Measurements from ENCODE around the gene DOCK1.

Gene DOCK1

GRCh38 chr10:127193125-127193524 lies 287.9 kb downstream of the DOCK1 start:
- DNase-seq = no peak

DNA sequence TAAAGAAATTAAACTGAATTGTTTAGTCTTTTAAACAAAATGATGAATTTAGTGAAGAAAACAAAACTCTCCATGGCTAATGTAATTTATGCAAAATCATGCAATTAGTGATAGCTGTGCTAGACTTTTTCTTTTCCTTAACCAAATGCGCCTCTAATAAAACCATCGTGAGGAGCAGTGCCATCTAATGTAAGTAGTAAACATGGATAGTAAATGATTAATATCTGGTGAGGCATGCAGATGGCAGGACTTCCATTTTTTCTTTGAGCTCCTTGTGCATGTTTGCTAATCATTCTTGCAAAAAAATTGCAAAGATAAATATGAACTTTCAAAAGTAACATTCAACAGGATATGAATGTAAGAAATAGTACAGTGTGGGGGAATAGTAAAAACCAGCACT lies 288.9 kb downstream of the DOCK1 start:
- DNase-seq = no peak

- no peak for DNase-seq
Observed at GRCh38 chr10:127194599-127194998, 289.4 kb downstream of the DOCK1 start.

- DNase-seq = no peak
Observed at GRCh38 chr10:127195041-127195506, 289.8 kb downstream of the DOCK1 start.

- no peak for DNase-seq
Observed at GRCh38 chr10:127195571-127196281, 290.5 kb downstream of the DOCK1 start.

GRCh38 chr10:127196282-127197153 lies 291.3 kb downstream of the DOCK1 start, which contains the start of gene INSYN2A:
Gene INSYN2A (minus strand): TSS chr10:127196591. CDS start chr10:127176395, 20,196 bp downstream.
- DNase-seq = no peak

GRCh38 chr10:127197154-127197432 lies 291.9 kb downstream of the DOCK1 start:
- no peak for DNase-seq

- no peak for DNase-seq
Observed at GRCh38 chr10:127198307-127198706, 293.1 kb downstream of the DOCK1 start.

GRCh38 chr10:127198721-127199120 lies 293.5 kb downstream of the DOCK1 start:
- DNase-seq = no peak

DNA sequence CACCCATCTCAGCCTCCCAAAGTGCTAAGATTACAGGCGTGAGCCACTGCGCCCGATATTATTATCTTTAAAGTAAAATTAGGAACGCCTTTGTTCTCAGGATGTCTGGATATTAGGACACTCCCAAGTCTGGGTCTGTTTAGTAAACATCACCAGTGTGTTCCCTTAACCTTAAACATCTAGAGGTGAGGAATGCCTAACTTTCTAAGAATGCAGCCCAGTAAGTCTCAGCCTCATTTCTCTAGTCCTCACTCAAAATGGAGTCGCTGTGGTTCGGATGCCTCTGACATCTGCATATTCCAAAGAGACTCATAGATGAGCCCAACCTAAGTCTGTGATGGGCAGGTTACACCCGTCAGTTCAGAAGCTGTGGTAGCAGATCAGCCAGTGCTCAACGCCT lies 295.4 kb downstream of the DOCK1 start:
- DNase-seq = no peak

- no peak for DNase-seq
Observed at GRCh38 chr10:127203067-127203466, 297.8 kb downstream of the DOCK1 start.

DNA sequence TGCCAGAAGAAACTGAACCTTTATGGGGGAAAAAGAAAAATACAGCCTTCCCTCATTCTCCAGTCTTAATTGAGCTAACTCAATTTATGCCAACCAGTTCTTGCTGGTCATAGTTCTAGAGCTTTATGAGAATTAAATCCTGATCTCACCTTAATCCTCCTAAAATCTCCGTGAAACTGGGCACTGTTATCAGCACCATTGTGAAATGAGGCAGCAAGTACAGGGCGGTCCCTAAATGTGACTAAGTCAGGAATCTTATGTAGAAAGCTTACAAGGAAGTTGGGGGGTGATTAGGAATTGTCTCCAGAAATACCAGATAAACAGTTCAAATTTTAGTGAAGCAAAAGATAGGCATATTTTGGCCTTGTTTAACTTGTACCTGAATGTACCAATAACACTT lies 301.9 kb downstream of the DOCK1 start:
- DNase-seq = no peak

DNA sequence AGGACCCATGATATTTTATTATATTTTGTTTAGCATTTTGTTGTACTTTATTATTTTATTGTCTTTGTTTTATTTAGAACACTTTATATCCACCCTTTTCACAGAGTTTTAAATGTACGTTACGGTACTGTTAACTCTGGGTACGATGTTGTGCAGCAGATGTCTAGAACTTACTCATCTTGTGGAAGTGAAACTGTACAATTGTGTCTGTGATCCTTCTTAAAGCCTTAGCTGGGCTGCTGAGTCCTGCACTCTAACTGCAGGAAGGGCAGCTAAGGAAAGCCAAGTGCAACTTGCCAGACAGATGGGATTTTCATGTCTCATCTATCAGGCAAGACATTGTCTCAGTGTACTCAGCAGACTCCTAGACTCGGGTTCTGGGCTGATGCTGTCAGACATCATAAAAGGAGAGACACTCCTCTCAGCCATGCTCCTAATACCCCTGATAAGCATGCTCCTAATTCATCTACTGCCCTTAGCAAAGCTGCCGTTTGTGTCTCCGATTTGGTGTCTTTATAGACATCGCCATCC lies 305.8 kb downstream of the DOCK1 start:
- no peak for DNase-seq

DNA sequence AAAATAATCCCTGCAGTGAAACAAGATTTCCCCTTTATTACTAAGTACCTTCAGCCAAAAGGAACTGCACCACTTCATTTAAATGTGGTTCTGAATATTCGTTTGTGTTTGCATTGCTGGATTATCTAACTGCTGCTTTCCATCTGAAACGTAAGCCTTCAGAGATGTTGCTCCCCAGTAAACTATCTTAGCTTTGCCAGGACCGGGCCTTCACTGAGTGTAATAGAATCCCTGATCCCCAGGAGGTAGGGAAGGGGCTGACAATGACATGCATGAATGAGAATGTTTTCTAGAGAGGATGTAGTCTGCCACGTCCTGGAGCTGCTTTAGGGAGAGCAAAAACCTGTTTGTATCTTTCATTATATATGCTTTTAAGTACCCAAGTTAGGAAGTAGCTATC lies 310.6 kb downstream of the DOCK1 start:
- no peak for DNase-seq

GRCh38 chr10:127216274-127216673 lies 311.0 kb downstream of the DOCK1 start:
- no peak for DNase-seq

DNA sequence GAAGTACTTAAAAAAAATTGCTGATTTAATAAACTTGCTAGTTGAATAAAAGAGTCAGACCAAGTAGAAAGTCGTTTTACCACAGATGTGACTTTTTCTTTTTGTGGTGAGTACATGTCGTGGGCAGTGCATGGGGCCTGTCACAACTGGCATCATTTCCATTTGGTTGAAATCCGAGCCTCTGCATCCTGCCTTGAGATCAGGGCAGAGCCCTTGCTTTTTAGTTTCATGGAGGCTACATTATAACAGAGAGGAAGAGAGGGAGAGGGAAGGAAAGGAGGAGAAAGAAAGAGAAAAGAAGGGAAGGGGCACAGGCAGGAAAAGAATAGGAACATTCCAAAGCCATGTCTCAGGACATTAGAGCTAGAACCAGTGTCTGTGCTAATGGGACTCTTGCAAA lies 311.6 kb downstream of the DOCK1 start:
- no peak for DNase-seq

GRCh38 chr10:127218658-127219057 lies 313.4 kb downstream of the DOCK1 start:
- no peak for DNase-seq

- DNase-seq = no peak
Observed at GRCh38 chr10:127221281-127221680, 316.1 kb downstream of the DOCK1 start.

DNA sequence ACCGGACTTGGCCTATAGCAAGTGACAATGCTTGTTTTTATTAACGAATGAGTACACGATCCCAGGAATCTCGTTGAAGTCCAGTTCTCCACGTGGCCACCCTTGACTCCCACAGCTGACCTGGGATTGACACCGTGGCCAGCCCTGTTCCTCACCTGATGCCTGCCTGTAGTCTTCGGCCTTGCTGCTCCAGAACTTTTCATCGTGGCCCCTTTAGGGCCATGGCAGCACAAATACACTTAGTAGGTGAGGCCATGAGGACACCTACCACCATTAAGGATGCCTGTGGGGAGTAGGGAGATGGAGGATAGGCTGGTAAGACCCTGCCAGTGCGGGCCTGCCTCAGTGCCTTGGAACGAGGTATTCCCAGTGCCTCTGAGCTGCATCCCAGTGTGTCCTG lies 321.8 kb downstream of the DOCK1 start:
- DNase-seq = no peak

GRCh38 chr10:127227663-127228062 lies 322.4 kb downstream of the DOCK1 start:
- no peak for DNase-seq

DNA sequence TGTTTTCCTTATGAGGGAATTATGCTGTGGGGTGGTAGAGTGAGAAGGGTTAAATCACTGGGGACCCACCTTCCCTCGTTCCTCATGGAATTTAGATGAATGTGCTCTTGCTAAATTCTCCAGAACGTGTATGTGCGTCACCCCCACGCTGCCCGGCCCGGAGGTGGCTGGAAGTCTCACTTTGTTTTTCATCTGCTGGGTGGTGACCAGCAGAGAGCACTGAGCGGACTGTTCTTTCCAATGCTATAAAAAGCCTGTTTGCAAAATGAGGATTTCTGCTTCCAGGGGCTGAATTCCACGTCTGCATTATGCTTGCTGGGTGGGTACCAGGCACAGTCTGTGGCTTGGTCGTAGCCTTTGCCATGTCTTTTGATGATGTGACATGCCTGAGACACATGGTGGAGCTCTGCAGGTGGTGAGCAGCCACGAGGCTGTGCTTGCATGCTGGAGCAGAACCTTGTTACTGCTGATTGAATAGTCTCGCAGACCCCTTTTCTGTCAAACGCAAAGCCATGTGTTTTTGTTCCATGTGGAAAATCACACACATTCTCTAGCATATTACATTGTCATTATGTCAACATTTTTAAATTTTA lies 323.1 kb downstream of the DOCK1 start:
- no peak for DNase-seq

DNA sequence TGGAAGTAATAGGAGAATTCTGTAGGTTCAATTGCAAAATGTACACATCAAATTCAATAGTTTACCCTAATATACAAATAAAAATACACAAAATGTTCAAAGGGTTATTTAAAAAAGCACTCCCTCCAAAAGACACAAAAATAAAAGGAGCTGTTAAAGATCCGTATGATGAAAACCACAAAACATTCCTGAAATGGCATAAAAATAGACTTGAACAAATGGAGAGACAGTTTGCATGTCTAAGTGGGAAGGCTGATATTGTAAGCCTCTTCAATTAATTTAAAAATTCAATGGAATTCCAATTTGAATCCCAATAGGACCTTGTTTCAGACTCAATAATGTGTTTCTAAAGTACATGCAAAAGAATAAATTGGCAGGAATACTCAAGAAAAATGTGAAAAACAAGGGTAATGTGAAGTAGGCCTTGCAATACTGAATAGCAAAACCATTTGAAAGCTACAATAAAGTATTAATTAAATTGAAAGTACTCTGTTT lies 329.1 kb downstream of the DOCK1 start:
- no peak for DNase-seq

GRCh38 chr10:127236266-127236665 lies 331.0 kb downstream of the DOCK1 start:
- no peak for DNase-seq

GRCh38 chr10:127242914-127243313 lies 337.7 kb downstream of the DOCK1 start:
- DNase-seq = no peak

Data from activated CD4-positive, alpha-beta T cell treated with anti-CD3 and anti-CD28 coated beads for 1 hour (primary cell).